ENCODE measurements around the gene TOP3B.

GRCh38 chr22:21984793-21985192, 2.2 kb upstream of the TOP3B start:
- TF ChIP-seq CTCF (IDR thresholded peaks at IDR 0.05) (no peak; the same call in 1 of the 2 replicates), TCF7 (CRISPR knock-in tag; IDR thresholded peaks at IDR 0.05; ENCODE audit: low read depth) (no peak), E2F1 (CRISPR knock-in tag; IDR thresholded peaks at IDR 0.05) (no peak), ZNF396 (CRISPR knock-in tag; IDR thresholded peaks at IDR 0.05; ENCODE audit: borderline replicate concordance) (no peak), NR2C2 (CRISPR knock-in tag; IDR thresholded peaks at IDR 0.05) (no peak)
- TF ChIP-seq, protein P1, sequence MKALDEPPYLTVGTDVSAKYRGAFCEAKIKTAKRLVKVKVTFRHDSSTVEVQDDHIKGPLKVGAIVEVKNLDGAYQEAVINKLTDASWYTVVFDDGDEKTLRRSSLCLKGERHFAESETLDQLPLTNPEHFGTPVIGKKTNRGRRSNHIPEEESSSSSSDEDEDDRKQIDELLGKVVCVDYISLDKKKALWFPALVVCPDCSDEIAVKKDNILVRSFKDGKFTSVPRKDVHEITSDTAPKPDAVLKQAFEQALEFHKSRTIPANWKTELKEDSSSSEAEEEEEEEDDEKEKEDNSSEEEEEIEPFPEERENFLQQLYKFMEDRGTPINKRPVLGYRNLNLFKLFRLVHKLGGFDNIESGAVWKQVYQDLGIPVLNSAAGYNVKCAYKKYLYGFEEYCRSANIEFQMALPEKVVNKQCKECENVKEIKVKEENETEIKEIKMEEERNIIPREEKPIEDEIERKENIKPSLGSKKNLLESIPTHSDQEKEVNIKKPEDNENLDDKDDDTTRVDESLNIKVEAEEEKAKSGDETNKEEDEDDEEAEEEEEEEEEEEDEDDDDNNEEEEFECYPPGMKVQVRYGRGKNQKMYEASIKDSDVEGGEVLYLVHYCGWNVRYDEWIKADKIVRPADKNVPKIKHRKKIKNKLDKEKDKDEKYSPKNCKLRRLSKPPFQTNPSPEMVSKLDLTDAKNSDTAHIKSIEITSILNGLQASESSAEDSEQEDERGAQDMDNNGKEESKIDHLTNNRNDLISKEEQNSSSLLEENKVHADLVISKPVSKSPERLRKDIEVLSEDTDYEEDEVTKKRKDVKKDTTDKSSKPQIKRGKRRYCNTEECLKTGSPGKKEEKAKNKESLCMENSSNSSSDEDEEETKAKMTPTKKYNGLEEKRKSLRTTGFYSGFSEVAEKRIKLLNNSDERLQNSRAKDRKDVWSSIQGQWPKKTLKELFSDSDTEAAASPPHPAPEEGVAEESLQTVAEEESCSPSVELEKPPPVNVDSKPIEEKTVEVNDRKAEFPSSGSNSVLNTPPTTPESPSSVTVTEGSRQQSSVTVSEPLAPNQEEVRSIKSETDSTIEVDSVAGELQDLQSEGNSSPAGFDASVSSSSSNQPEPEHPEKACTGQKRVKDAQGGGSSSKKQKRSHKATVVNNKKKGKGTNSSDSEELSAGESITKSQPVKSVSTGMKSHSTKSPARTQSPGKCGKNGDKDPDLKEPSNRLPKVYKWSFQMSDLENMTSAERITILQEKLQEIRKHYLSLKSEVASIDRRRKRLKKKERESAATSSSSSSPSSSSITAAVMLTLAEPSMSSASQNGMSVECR (CRISPR knock-in tag; IDR thresholded peaks at IDR 0.05; ENCODE audit: borderline replicate concordance), result no peak
- TF ChIP-seq, protein P2, sequence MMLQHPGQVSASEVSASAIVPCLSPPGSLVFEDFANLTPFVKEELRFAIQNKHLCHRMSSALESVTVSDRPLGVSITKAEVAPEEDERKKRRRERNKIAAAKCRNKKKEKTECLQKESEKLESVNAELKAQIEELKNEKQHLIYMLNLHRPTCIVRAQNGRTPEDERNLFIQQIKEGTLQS (CRISPR knock-in tag; conservative IDR thresholded peaks at IDR 0.05), result no peak
